ENCODE measurements around the gene ZNF540. TPM values are rescaled to one million over a fixed set of nuclear protein-coding genes. Genes with fewer than 3 reads are reported as not detected.

ZNF540 gene
- total and polyA plus RNA-seq, 10 of the 15 experiments (the other 5 are each of a cell fraction or from before 2014, with no cell fraction given): 0.17 to 2.3 (median 0.43) TPM

- TF ChIP-seq CHD1 (IDR thresholded peaks at IDR 0.05; ENCODE audit: low read depth, low read length) (no peak), RELB (IDR thresholded peaks at IDR 0.05; ENCODE audit: low read depth) (no peak), IKZF2 (IDR thresholded peaks at IDR 0.05) (peak in 1 of 2 experiments; percentile 49; a peak in 1 of 4 replicates)
Measured at GRCh38 chr19:37655301-37655688, 60.6 kb downstream of the ZNF540 start, which contains the start of gene ZFP30 (continued).

GRCh38 chr19:37655689-37656371 is 61.2 kb downstream of the ZNF540 start:
- RAD21 ChIA-PET (ENCODE audit: unreplicated experiment): interaction anchor here (1.0 kb wide), 1 partner anchor 246 kb away, joined by 3 read pairs; no protein-coding TSS in a partner anchor
- DNase-seq (ENCODE audit: low read depth, low spot score): peak; percentile 45
- Histone ChIP-seq H3K9ac (ENCODE audit: control insufficient read depth, insufficient read depth, low read length) (peak overlapping the region; percentile 89), H3K4me2 (ENCODE audit: control insufficient read depth, insufficient read depth) (peak overlapping the region; percentile 75), H3K27me3 (replicated peaks in 1 of 2; ENCODE audit: control insufficient read depth in 2 of 2, insufficient read depth in 2 of 2, low read length in 1 of 2) (no peaks in the 10 kb centered on the region), H3K9me3 (replicated peaks; ENCODE audit: control insufficient read depth, insufficient read depth, low read length) (peaks cover 5% of the 10 kb centered on the region; the same call in 2 of the 3 replicates), H3K27ac (ENCODE audit: control insufficient read depth, insufficient read depth) (peak overlapping the region; percentile 85), H4K20me1 (ENCODE audit: control insufficient read depth, insufficient read depth) (no peaks in the 10 kb centered on the region), H3K79me2 (ENCODE audit: control insufficient read depth, insufficient read depth, low read length) (peaks cover 26% of the 10 kb centered on the region), H3K4me1 (ENCODE audit: control insufficient read depth, insufficient read depth, low read length) (no peaks in the 10 kb centered on the region), H2AFZ (ENCODE audit: control insufficient read depth, low read depth, low read length) (peak overlapping the region; percentile 84), H3K4me3 (peak overlapping the region; percentile 80), H3K36me3 (ENCODE audit: control insufficient read depth in 2 of 2, insufficient read depth in 2 of 2, low read length in 1 of 2) (peaks cover 0 to 1% of the 10 kb centered on the region in 2 experiments; a peak in 1 of 4 replicates)
- CTCF ChIA-PET: no interaction called here
- TSS peak; percentile 83 for BruUV-seq (replicated peaks)
- 1% methylated on average over 57 of the region's 57 CpGs for whole genome bisulfite sequencing (ENCODE audit: insufficient coverage, insufficient replicate concordance, low lambda C conversion rate, missing lambda C conversion rate)
- peak; percentile 61 for FAIRE-seq
- POLR2A ChIA-PET: no interaction called here
- peak; percentile 79 for ATAC-seq
- SMC1A ChIA-PET (ENCODE audit: uncharacterized antibody, unreplicated experiment): no interaction called here
- in situ Hi-C loops (cut with MboI): loop anchor here (10.0 kb wide), 1 partner anchor 341 kb away; no protein-coding TSS in a partner anchor
- intact Hi-C loops (cut with micrococcal nuclease; ENCODE audit: unreplicated experiment): loop anchor here (1.0 to 5.0 kb wide), 2 partner anchors 189 to 439 kb away; partner anchors contain the start of genes ZNF569 and ZNF570
- TF ChIP-seq JUND (IDR thresholded peaks at IDR 0.05; ENCODE audit: low read depth, low read length) (no peak), REST (IDR thresholded peaks at IDR 0.05; ENCODE audit: low read depth, low read length) (no peak), MTA3 (IDR thresholded peaks at IDR 0.05; ENCODE audit: borderline replicate concordance, low read length) (peak; percentile 30; the same call in 1 of the 2 replicates), BRCA1 (IDR thresholded peaks at IDR 0.05; ENCODE audit: low read depth, low read length) (peak; percentile 65), SMARCA5 (IDR thresholded peaks at IDR 0.05) (no peak; the same call in 1 of the 2 replicates), SMC3 (IDR thresholded peaks at IDR 0.05; ENCODE audit: borderline replicate concordance, low read length) (no peak), PAX5 (IDR thresholded peaks at IDR 0.05; ENCODE audit: borderline replicate concordance, low read depth, low read length) (peak; percentile 50; the same call in 1 of the 2 replicates), PRDM15 (CRISPR knock-in tag; IDR thresholded peaks at IDR 0.05) (no peak), NBN (IDR thresholded peaks at IDR 0.05) (peak; percentile 51; the same call in 1 of the 2 replicates), POLR2AphosphoS2 (IDR thresholded peaks at IDR 0.05; ENCODE audit: low read depth, low read length) (0 out of 2 replicates have a peak, but pooled peaks have one; percentile 45)

All from GM12878 (cell line).